OCI-M1 (cell line): ENCODE data around the gene AFG1L.
"Not testable (repeated sequence)": the region's sequence is repeated elsewhere in the genome, so short reads cannot be mapped to it uniquely, and the experiment has no call there.

Experiments used
- DNase-seq: peaks from one replicate; lab custom pipeline; 2025; lab: John Stamatoyannopoulos, UW

AFG1L gene

DNA sequence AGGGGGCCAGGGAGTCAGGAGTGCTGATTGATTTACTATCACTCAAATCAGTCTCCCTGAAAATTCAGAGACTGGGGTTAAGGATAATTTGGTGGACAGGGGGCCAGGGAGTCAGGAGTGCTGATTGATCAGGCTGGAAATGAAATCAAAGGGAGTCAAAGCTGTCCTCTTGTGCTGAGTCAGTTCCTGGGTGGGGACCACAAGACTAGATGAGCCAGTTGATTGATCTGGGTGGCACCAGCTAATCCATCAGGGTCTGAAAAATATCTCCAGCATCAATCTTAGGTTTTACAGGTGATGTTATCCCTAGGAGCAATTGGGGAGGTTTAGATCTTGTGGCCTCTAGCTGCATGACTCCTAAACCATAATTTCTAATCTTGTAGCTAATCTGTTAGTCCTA, 6.1 kb upstream of the AFG1L start:
- DNase-seq = no peak

DNA sequence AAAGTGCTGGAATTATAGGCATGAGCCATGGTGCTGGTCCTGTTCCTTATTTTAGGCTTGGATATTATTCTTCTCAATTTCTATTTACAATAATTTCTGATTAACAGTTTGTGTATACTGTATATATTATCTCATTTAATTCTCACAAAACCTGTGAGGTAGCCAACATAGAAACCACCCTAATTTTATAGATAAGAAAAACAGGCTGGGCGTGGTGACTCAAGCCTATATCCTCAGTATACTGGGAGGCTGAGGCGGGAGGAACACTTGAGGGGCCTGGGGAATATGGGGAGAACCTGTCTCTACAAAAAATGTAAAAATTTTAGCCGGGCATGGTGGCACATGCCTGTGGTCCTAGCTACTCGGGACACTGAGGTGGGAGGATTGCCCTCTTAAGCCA, 3.8 kb upstream of the AFG1L start:
- no peak for DNase-seq

DNA sequence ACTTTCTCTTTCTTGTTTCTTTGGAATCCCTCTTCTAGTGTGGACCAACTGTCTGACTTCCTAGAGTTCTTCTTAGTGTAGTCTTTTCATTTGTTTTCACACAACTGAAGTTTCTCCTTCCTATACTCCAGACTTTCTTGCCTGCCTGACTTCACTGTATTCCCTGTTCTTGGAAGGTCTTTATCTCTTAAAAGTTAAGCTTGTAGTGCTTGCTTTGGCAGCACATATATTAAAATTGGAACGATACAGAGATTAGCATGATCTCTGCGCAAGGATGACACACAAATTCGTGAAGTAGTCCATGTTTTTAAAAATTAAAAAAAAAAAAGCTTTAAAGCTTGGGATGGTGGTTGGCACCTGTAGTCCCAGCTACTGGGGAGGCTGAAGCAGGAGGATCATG, 2.3 kb upstream of the AFG1L start:
- not testable (repeated sequence) for DNase-seq

DNA sequence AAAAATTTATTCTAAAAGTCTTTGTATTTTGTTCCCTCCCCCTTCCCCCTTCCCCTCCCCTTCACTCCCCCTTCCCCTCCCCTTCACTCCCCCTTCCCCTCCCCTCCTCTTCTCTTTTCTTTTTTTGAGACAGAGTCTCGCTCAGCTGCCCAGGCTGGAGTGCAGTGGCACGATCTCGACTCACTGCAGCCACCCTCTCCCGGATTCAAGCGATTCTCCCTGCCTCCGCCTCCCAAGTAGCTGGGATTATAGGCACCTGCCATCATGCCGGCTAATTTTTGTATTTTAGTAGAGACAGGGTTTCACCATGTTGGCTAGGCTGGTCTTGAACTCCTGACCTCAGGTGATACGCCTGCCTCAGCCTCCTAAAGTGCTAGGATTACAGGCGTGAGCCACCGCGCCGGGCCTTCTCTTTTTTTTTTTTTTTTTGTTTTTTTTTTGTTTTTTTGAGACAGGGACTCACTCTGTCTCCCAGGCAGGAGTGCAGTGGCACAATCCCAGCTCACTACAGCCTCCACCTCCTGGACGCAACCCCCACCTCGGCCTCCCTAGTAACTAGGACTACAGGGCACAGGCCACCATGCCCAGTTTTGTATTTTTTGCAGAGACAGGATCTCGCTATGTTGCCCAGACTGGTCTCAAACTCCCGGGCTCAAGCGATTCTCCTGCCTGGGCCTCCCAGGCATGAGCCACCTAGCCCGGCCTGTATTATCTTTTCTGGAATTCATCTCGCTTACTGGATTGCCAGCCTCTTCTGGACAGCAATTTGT, 1.1 kb upstream of the AFG1L start:
- DNase-seq = no peak

DNA sequence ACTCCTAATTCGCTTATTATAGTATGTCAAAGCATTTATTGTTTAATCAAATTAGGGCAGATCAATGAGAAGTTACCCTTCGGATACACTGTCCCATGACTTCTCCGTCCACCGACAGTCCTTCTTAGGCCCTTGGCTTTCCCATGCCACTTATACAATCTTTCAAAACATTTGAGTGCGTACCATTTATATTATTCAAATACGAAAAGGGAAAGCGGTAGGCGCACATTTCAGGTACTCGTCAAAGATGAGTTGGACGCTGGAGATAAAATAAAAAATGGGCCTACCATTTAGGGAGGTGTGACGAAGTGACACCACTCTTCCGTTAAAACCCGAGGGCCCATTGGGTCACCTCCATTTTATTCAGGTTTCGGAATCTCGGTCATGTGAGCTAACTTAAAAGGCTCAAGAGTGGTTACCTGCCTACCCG, 542 bp upstream of the AFG1L start:
- DNase-seq = no peak

DNA sequence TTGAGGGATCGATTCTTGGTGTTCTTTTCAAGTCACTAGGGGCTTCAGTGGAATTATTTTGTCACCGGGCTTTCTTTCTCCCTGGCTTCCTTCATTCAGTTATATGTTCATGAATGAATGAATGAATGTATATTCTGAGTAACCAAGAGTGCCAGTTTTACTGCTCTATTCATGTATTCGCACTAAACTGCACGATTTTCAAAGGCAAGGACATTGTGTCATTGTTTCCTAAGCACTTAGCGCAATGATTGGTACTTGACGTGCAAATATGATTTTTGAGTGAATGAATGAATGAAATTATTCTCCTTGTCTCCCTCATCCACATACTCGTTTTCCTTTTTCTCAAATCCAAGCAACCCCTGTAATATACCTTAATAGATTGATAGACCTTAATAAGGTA, 822 bp downstream of the AFG1L start:
- DNase-seq = no peak

DNA sequence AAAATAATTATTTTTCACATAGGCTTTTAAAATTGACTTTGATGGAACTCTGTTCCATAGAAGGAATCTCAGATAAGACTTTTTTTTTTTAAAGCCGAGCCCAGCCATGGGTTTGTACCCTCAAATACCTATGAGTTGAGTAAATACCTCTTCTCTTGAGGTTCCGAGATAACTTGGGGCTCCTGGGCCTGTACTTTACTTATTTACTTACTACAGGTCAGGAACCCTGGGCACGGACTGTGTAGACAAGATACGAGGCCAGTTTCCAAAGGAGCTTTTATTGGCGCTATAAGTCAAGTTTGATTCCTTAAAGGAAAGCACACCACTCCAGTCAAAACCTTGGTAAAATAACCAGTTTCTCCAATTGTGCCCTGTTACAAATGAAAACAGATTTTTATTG, 7.5 kb downstream of the AFG1L start:
- DNase-seq = no peak

DNA sequence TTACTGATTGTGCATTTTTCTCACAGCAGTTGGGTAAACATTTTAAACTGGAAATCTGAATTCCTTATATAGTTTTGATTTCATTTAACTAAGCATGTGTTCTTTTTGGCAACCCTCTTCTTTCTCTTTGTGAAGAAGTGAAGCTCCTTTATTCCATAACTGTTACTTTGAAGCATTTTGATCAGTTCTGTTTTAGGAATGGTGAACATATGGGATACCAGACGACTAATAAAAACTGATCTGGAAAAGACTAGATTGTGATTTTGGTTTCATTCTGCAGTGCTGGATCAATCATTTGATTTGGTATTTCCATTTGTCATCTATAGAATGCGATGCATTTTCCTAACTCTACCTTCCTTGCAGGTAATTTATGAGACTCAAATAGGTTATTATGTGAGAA, 9.8 kb downstream of the AFG1L start:
- no peak for DNase-seq

DNA sequence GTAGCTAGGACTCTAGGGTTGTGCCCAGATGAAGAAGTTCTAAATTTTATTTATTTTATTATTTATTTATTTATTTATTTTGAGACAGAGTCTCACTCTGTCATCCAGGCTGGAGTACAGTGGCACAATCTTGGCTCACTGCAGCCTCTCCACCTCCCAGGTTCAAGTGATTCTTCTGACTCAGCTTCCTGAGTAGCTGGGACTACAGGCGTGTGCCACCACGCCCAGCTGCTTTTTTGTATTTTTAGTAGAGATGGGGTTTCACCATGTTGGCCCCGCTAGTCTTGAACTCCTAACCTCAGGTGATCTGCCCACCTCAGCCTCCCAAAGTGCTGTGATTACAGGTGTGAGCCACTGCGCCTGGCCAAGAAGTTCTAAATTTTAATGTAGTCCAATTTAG, 13.8 kb downstream of the AFG1L start:
- DNase-seq = not testable (repeated sequence)

DNA sequence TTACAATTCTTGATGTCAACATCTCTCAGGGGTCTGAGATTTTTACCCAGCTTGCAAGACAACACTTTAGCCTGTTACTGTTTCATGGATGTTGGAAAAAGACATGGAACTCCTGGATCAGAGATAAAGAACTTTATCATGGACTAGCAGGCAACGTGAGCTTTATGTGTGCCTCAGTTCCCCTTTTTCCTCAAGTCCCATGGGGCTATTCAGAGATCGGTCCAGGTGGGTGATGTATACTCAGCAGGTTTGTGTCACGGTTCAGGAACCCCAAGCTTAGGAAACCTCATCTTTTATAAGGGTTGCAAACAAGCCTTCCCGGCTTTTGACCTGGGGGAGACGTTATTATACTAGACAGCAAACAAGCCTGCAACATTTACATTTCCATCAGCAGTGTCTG, 15.0 kb downstream of the AFG1L start:
- no peak for DNase-seq

DNA sequence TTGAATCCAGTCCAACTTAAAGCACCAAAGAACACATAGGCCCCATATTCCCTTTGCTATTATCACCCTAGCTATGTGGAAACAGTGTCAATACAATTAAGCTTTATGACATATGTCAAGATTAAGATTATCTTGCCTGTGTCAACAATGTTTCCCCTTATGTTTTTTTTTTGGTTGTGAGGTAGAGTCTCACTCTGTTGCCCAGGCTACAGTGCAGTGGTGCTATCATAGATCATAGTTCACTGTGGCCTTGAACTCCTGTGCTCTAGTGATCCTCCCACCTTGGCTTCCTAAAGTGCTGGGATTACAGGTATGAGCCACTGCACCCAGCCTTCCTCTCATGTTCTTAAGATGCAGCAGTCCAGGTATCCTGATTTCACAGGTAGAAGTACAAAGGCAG, 17.8 kb downstream of the AFG1L start:
- DNase-seq = no peak

DNA sequence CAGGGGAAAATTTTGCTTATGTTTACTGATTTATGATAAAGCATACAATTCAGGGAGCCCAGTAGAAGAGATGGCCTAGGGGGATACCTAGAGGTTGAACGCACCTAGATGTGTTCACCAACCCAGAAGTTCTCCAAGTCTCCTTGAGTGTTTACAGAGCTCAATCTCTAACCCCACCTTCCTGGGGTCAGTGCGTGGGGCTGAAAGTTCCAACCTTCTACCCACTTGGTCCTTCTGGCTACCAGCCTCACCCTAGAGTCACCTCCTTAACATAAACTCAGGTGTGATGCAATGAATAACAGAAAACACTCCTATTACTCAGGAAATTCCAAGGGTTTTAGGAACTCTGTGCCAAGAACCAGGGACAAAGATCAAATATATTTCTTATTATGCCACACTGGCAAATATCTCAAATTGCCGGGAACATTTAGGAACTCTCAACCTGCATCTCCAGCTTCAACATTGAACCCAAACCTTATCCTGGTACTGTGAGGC, 26.4 kb downstream of the AFG1L start:
- no peak for DNase-seq

DNA sequence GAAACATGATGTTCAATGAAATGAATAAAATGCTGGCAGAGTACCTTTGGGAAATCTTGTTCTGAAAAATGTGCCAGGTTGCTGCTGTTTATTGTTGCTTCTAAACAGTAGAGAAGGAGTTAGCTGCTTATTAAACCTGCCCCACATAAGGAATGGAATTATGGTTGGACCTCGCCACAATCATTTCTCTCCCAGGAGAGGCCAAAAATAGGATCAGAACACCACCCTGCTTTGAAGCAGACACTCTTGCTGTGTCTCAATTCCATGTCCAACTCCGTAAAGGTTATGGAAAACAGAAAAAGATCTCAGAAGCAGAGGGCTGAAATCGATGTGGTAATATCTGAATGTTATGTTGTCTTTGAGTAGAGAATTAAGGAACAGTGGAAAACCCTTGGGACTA, 27.9 kb downstream of the AFG1L start:
- DNase-seq = no peak

DNA sequence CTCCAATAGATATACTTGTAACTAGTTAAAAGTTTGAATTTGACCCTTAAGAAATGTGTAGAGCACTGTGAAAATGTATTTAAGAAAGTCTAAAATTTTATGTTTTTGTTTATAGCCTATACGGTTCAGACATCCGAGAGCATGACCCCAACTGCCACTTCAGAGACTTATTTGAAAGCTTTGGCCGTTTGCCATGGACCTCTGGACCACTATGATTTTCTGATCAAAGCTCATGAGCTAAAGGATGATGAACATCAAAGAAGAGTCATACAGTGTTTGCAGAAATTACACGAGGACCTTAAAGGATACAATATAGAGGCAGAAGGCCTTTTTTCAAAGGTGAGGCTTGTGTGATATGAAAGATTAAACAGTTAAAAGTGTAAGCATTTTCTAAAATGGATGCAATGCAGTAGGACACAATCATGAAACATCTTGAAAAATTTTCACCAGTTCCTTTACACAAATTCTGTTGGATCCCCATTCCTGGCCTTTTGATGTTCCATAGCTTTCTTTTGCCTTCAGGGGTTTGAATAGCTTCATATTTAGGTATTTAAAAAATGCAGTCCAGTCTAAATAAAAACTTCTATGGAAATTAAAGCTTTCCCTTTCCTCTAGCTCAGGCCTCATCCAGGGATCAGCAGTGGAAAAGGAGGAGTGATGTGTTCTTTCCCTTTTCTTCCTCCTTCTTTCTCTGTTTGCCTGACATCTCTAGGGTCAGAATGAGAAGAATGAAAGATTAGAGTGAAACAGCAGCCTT, 29.0 kb downstream of the AFG1L start:
- no peak for DNase-seq

DNA sequence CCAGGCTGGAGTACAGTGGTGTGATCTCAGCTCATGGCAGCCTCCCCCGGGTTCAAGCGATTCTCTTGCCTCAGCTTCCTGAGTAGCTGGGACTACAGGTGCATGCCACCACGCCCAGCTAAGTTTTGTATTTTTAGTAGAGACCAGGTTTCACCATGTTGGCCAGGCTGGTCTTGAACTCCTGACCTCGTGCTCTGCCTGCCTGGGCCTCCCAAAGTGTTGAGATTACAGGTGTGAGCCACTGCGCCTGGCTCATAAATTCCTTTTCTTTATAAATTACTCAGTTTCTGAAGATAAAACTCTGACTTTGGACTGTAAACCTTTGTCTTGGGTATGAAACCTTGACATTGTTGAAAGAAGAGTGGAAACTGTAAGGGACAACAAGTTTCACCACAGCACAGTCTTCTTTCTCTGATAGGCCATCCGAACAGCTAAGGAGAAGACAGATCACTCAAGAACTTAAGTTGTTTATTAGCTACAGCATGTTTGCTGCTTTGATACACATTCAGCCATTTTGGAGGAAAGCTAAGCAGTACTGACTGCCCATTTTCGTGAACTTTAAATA, 35.4 kb downstream of the AFG1L start:
- DNase-seq = not testable (repeated sequence)

DNA sequence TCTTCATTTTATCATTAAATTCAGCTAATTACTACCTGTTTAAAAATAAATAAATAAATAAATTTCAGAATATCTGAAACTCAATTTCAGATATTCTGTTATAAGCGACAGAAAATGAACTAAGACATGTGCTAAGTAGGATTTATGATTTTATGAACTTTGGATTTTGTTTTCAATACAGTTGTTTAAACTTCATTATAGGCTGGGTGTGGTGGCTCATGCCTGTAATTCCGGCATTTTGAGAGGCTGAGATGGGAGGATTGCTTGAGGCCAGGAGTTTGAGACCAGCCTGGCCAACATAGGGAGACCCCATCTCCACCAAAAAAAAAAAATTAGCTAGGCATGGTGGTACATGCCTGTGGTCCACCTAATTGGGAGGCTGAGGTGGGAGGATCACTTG, 36.0 kb downstream of the AFG1L start:
- DNase-seq = no peak

DNA sequence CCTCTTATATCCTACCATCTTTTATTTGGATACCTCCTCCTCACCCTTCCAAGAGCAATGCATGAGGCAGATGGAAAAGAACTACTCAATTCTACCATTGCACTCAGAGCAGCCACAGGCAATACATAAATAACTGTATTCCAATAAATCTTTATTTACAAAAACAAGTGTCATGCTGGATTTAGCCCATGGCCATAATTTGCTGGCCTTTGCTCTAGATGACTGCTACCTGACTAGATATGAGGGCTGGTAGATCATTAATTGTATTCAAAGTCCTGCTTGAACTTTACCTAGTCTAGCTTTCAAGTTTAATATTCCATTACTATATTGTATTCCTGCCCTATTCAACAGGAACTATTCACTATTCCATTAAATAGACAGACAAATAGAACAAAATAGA, 37.1 kb downstream of the AFG1L start:
- DNase-seq = no peak

DNA sequence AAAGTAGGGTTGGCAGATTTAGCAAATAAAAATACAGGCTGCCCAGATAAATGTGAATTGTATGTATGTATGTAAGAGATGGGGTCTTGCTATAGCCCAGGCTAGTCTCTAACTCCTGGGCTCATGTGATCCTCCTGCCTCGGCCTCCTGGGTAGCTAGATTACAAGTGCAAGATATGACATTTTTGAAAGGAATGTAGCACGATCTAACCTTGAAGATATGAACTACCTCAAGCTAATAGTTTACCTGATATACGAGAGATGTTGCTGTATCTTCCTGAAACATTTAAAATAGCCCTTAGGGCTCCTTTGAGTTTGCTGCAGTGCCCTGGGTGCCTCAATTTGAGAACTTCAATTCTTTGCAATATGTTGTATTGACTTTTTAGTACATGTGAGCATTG, 42.1 kb downstream of the AFG1L start:
- no peak for DNase-seq

DNA sequence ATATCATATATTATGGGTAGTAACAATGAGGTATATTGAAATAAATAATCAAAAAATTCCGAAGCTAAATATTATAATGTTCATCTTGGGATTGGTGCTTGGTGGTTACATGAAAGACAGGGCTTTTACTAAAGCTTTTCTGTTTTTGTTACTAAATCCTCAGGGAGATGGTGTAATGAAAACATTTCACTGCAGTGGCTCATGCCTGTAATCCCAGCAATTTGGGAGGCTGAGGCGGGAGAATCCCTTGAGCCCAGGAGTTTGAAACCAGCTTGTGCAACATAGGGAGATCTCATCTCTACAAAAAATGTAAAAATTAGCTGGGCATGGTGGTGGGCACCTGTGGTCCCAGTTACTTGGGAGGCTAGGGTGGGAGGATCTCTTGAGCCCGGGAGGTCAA, 42.9 kb downstream of the AFG1L start:
- no peak for DNase-seq

DNA sequence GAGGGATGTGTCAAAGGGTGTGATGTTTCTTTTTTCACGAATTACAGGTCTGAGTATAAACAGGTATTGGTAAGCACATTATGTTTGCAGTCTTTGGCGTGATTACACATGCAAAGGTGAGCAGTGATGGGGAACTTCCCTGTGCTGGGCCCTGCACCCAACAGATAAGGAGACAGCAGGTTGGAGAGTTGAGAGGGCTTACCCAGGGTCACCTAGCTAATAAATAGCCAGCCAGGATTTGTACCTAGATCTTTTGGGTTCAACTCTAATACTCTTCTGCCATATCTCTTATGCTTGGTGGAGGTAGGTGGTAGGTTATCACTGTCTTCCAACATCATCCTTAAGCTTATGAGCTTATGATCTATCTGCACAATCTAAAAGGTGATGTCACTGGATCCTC, 46.5 kb downstream of the AFG1L start:
- no peak for DNase-seq

DNA sequence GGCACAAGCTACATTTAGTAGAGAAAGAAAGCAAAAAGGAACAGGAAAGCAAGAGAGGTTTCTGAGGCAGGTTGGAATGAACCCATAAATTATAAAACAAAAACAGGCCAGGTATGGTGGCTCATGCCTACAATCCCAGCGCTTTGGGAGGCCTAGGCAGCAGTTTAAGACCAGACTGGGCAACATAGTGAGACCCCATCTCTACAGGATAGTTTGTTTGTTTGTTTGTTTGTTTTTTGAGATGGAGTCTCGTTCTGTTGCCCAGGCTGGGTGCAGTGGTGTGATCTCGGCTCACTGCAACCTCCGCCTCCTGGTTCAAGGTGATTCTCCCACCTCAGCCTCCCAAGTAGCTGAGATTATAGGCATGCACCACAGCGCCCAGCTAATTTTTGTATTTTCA, 49.0 kb downstream of the AFG1L start:
- DNase-seq = no peak

DNA sequence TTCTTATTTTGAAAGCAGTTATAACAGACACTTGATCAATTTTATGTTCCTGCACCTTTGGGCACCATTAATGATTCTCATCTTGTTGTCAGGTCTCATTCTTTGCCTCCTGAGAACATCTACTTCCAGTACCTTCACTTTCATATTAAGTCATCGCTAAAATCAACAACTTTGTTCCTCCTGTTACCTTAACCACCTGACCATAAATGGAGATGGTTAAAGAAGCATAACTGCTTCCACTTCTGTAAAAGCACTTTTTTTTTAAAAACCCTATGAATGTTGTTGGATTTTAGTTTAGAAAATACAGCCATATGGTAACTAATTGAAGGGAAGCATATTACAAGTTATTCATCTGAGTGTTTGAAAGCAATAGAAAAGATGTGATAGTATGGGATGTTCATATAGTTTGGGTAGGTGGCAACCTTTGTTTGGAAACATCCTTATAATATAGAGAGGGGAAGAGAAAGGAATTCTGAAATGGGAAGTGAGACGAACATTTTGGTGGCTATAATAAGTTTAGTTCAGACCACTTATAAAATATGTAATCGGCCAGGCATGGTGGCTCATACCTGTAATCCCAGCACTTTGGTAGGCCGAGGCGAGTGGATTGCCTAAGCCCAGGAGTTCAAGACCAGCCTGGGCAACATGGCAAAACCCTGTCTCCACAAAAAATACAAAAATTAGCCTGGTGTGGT, 53.9 kb downstream of the AFG1L start:
- DNase-seq = no peak

DNA sequence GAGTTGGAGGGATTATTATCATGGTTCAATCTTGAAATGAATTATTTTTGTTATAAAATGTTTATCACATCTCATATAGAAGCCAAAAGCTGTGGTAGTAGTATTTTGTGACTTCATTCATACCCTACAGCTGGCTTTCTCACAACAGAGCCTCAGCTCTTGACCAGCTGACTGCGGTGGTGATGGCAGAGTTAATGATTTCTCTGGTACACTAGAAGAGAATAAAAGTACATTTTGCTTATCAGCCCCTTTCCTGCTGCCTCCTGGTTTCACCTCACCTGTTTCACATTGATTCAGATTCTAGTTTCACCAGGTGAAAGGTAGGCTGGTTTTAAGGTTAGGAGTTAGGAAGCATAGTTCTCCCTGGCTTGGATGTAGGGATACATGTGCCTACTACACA, 55.7 kb downstream of the AFG1L start:
- DNase-seq = no peak
